Progenitor cell of endocrine pancreas (in vitro differentiated cells): ENCODE data around the gene SRRM2. TPM values are rescaled to one million over a fixed set of nuclear protein-coding genes. Genes with fewer than 3 reads are reported as not detected.

Source experiments
- DNase-seq: peaks from one replicate; pipeline ENCODE4 v3.0.0; 2021; ENCODE audit warnings: low spot score; ENCODE audit not compliant: unreplicated experiment
- H3K27ac Mint-ChIP-seq: 2 replicates; pipeline ENCODE4 v1.8.0; 2021; ENCODE audit warnings: mild to moderate bottlenecking, moderate library complexity, mixed read lengths
- H3K27me3 Mint-ChIP-seq: 2 replicates; pipeline ENCODE4 v1.8.0; 2021; ENCODE audit warnings: mixed read lengths
- H3K36me3 Mint-ChIP-seq: 2 replicates; pipeline ENCODE4 v1.8.0; 2022; ENCODE audit warnings: mixed read lengths; ENCODE audit not compliant: insufficient read depth
- H3K4me1 Mint-ChIP-seq: 2 replicates; pipeline ENCODE4 v1.8.0; 2021; ENCODE audit warnings: low read depth, mixed read lengths
- H3K4me3 Mint-ChIP-seq: 2 replicates; pipeline ENCODE4 v1.8.0; 2021; ENCODE audit warnings: low read depth, mild to moderate bottlenecking, moderate library complexity, mixed read lengths
- H3K9me3 Mint-ChIP-seq: 2 replicates; pipeline ENCODE4 v1.8.0; 2021; ENCODE audit warnings: low read depth, mixed read lengths
- total RNA-seq: library from RNA; stranded (reverse); gene quantifications from 2 replicates; pipeline ENCODE4 v1.2.1, GENCODE V29; 2021
- TF ChIP-seq, protein P1 (sequence below): fragments of 200-600 bp; sonication (generic); IDR thresholded peaks from one replicate; pipeline ENCODE4 v1.5.0; 2021; ENCODE audit warnings: antibody characterized with exemption, mild to moderate bottlenecking; ENCODE audit not compliant: unreplicated experiment

SRRM2 gene
- total RNA-seq, 1 donor from 2014 or later, result 817 TPM

DNA sequence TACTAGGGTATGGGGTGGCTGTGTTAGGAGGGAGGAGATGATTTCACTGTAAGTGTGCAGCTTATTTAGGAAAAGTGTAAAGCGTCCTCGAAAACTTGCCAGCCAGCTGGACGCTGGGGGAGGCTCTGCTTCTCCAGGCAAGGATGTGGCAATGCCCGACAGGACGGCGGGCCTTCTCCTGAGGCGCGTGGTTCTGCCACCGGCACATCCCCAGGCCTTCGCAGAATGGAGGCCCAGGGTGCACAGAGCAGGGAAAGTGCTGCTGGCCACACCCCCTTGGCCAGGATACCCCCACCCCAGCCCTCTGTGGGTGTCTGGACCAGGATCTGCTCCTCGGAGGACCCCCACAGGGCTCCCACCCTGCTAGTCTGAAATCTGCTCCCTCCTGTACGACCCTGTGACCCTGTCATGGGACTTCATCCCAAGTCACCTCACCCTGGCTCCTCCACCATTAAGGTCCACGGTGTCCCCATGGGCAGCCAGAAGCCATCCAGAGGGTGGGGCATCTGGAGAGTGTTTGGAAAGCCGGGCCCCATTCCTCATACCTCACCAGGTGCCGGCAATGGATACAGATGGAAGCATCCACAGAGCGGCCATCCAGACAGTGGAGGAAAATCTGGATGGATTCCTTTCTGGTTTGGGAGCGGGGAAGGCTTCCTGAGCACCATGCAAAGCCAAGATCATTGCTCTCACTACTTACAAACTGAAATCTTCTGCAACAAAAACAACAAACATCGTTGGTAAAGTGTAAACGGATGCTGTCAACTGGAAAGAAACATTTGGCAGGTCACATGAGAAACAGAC lies 9.2 kb upstream of the SRRM2 start:
- no peak overlapping the region for H3K4me3 Mint-ChIP-seq
- H3K36me3 Mint-ChIP-seq, result no peaks in the 10 kb centered on the region
- no peaks in the 10 kb centered on the region for H3K27me3 Mint-ChIP-seq
- DNase-seq, result no peak
- H3K27ac Mint-ChIP-seq, result no peak overlapping the region
- TF ChIP-seq, protein P1, sequence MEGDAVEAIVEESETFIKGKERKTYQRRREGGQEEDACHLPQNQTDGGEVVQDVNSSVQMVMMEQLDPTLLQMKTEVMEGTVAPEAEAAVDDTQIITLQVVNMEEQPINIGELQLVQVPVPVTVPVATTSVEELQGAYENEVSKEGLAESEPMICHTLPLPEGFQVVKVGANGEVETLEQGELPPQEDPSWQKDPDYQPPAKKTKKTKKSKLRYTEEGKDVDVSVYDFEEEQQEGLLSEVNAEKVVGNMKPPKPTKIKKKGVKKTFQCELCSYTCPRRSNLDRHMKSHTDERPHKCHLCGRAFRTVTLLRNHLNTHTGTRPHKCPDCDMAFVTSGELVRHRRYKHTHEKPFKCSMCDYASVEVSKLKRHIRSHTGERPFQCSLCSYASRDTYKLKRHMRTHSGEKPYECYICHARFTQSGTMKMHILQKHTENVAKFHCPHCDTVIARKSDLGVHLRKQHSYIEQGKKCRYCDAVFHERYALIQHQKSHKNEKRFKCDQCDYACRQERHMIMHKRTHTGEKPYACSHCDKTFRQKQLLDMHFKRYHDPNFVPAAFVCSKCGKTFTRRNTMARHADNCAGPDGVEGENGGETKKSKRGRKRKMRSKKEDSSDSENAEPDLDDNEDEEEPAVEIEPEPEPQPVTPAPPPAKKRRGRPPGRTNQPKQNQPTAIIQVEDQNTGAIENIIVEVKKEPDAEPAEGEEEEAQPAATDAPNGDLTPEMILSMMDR, result no peak
- H3K9me3 Mint-ChIP-seq, result no peaks in the 10 kb centered on the region
- peaks cover 10% of the 10 kb centered on the region for H3K4me1 Mint-ChIP-seq

DNA sequence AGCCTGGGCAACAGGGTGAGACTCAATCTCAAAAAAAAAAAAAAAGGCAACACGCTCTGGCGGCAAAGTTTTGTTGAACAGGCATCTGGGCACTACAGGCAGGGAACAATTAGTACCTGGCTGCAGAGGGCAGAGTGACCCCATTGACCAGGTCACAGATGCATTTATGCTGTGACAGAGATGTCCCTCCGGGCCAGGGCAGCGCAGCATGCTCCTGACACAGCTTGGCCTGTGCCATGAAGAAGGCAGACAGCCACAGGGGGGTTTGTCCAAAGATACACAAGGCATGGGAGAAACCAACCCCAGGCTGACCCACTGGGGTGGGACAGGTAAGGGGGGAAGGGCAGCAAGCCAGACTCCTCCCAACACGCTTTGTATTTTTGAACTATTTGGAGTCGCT lies 7.7 kb upstream of the SRRM2 start:
- Mint-ChIP-seq H3K4me1 (peaks cover 5% of the 10 kb centered on the region), H3K4me3 (no peak overlapping the region), H3K9me3 (no peaks in the 10 kb centered on the region), H3K27ac (no peak overlapping the region), H3K27me3 (no peaks in the 10 kb centered on the region), H3K36me3 (no peaks in the 10 kb centered on the region)
- TF ChIP-seq, protein P1, result no peak
- DNase-seq, result no peak

DNA sequence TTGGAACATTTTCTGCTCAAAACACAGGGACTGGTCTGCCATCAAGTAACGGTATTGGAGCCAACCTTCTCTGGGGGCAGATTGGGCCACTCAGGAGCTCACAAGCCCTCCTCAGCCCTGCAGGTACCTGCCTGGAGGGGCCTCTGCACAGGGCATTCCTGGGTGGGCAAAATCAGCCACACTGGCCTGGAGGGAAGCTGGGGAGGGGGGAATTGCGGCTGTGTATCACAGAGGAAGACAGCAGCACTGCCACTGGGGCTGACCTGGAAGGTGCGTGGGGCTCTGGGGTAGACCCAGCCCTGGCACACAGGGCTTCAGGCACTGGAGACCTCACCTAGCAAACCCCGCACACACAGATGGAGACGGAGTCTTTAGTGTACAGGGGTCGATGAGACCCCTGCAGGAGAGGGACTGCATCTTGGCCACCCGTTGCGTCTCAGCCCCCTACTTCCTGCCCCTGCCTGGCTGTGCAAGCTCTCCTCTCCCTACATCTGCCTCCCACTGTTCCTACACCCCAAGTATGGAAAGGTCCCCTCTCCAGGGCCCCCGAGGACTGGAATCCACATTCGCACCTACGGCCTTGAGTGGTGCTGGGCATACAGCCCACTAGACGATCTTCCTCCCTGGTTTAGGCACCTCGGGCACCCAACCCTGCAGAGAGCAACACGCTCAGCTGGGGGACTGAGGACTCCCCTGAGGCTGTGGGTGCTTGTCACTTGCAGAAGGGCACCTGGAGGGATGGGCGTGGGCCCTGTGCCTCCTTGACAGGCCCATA lies 7.1 kb upstream of the SRRM2 start:
- TF ChIP-seq, protein P1, result no peak
- H3K36me3 Mint-ChIP-seq, result no peaks in the 10 kb centered on the region
- DNase-seq, result no peak
- no peaks in the 10 kb centered on the region for H3K27me3 Mint-ChIP-seq
- no peaks in the 10 kb centered on the region for H3K9me3 Mint-ChIP-seq
- H3K4me3 Mint-ChIP-seq, result no peak overlapping the region
- H3K27ac Mint-ChIP-seq, result no peak overlapping the region
- H3K4me1 Mint-ChIP-seq, result peaks cover 3% of the 10 kb centered on the region

DNA sequence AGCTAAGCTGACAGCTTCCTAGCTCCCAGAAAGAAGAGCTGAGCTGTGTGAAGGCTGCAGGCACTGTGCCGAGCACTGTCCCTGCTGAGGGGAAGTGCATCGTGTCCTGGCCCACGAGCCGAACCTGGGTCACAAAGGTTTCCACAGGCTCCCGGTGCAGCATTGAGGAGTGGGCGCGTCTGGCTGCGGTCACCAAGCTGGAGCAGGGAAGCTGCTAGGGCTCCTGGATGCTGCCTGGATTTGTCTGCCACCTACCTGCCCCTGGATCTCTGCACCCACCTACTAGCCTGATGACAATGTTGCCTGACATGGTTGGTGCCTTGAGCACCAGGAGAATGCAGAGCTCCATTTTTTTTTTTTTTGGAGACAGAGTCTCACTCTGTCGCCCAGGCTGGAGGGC lies 6.5 kb upstream of the SRRM2 start:
- no peaks in the 10 kb centered on the region for H3K27me3 Mint-ChIP-seq
- H3K9me3 Mint-ChIP-seq, result no peaks in the 10 kb centered on the region
- TF ChIP-seq, protein P1, result no peak
- no peak overlapping the region for H3K4me3 Mint-ChIP-seq
- no peak overlapping the region for H3K27ac Mint-ChIP-seq
- peaks cover 5% of the 10 kb centered on the region for H3K4me1 Mint-ChIP-seq
- DNase-seq, result no peak
- H3K36me3 Mint-ChIP-seq, result no peaks in the 10 kb centered on the region

DNA sequence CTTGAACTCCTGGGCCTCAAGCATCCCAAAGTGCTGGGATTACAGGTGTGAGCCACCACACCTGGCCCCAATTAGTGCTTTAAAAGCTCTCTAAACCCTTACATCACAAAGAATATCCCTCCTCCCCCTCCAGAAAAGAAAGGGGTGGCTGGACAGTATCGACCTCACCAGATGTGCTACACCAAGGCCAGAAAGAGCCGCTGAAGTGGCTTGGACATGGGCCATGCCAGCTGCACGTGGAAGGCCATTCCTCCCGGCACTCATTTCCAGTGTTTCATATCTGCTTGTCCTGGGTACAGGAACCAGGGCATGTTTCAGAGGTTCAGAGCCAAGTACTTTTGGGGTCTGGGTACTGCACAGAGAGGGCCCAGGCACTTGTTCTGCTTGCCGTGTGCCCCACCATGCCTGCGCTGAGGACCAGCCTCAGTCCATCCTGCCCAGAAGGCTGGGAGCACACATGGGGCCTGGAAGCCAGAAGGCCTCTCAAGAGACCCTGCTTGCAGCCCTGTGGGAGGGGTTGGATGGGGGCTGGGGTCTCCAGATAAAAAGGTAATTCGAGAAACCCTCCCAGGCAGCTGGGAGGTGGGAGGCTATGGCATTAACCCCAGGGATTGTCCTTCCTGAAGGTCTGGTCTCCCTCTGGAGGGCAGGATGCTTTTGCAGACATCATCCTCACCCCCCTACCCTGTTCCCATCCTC lies 3.5 kb upstream of the SRRM2 start:
- Mint-ChIP-seq H3K4me3 (no peak overlapping the region), H3K27me3 (no peaks in the 10 kb centered on the region), H3K27ac (no peak overlapping the region), H3K4me1 (peaks cover 16% of the 10 kb centered on the region), H3K9me3 (no peaks in the 10 kb centered on the region), H3K36me3 (peaks cover under 1% of the 10 kb centered on the region)
- TF ChIP-seq, protein P1, result no peak
- DNase-seq, result no peak
